Right lobe of liver (tissue), 5 donors: ENCODE data around the gene PAX2. TPM values are rescaled to one million over a fixed set of nuclear protein-coding genes. Genes with fewer than 3 reads are reported as not detected.

ENCODE experiments used
- total RNA-seq, 6 experiments: library from RNA; depleted of rRNA in 2 of 6; stranded (reverse); fragments of >200 nt in 2 of 6; fragmentation: NEBNext Ultra II Directional in 3 of 6; extraction: Animal tissue kit (Norgen Biotek cat#: 25700) in 3 of 6; gene quantifications; one replicate each; pipeline versions ENCODE4 v1.1.0 to v1.2.4, GENCODE V29; 2016 to 2023
- donor health status: DM: no; HTN: no; CAD: no.
- donor health status: DM: no; HTN: no; CAD: no.
- donor health status: DM: no; HTN: yes; CAD: no.
- donor health status: DM: no; HTN: yes; CAD: no.

The PAX2 gene
- total RNA-seq, 6 experiments from 2014 or later, result 0.24 TPM; not detected in 5

Other genes with a start within 250 kb of the PAX2 start
- gene SEC31B, start 225.7 kb upstream of the PAX2 start, total RNA-seq, result 1 to 10 TPM; 2.4 to 9.1 (median 4.7) TPM
- gene NDUFB8, start 215.7 kb upstream of the PAX2 start, total RNA-seq, result 100 to 1,000 TPM in 3 of 6 experiments, 10 to 100 TPM in 3; 93.6 to 125 (median 99.3) TPM
- 10 to 100 TPM in 3 of 6 experiments, 1 to 10 TPM in 3; 4.5 to 13.9 (median 11.3) TPM for gene HIF1AN, start 209.6 kb upstream of the PAX2 start, total RNA-seq
- 10 to 100 TPM in 3 of 6 experiments, 1 to 10 TPM in 3; 7.1 to 14.2 (median 10.0) TPM for gene SLF2, start 167.4 kb downstream of the PAX2 start, total RNA-seq
- gene SEMA4G, start 223.9 kb downstream of the PAX2 start, total RNA-seq, result 100 to 1,000 TPM in 1 of 6 experiments, 10 to 100 TPM in 5; 24.7 to 129 (median 38.4) TPM
- 10 to 100 TPM; 37.0 to 73.5 (median 45.0) TPM for gene MRPL43, start 241.9 kb downstream of the PAX2 start, total RNA-seq
- gene TWNK, start 242.0 kb downstream of the PAX2 start, total RNA-seq, result 1 to 10 TPM; 2.9 to 8.4 (median 4.6) TPM